GM21528 (cell line): Measurements from ENCODE around the gene CACNA2D4.

ENCODE experiments used
- ATAC-seq: cut with Tn5 transposase; IDR thresholded peaks from one replicate; pipeline ENCODE4 v1.9.1; 2021; ENCODE audit warnings: mild to moderate bottlenecking, moderate library complexity; ENCODE audit not compliant: unreplicated experiment, low FRiP score

CACNA2D4 gene

GRCh38 chr12:1873531-1874510 is 44.6 kb downstream of the CACNA2D4 start:
- no peak for ATAC-seq

GRCh38 chr12:1872448-1872847 is 46.0 kb downstream of the CACNA2D4 start:
- no peak for ATAC-seq

DNA sequence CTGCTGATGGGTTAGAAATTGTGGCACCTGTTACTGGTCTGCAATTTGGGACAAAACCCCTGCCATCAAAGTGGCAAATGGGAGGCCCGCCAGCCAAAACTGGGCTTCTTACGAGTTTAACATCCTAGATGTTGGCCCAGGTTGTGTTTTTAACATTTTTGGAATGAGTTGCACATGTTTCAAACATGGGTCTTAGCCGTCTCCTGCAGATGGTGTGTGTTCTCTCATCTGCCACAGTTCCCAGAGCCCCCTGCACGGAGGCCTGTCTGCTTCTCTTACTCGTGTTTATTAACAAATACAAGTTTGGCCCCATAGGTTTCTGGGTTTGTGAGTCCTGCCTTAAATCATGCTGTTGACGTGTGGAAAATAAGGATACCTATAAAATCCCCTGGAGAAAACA is 46.5 kb downstream of the CACNA2D4 start:
- ATAC-seq, result no peak

GRCh38 chr12:1870998-1871917 is 47.2 kb downstream of the CACNA2D4 start:
- ATAC-seq, result no peak

- no peak for ATAC-seq
These were observed 48.4 kb downstream of the CACNA2D4 start for GRCh38 chr12:1870086-1870485.

- ATAC-seq, result no peak
These were observed 49.3 kb downstream of the CACNA2D4 start for GRCh38 chr12:1869145-1869544.

DNA sequence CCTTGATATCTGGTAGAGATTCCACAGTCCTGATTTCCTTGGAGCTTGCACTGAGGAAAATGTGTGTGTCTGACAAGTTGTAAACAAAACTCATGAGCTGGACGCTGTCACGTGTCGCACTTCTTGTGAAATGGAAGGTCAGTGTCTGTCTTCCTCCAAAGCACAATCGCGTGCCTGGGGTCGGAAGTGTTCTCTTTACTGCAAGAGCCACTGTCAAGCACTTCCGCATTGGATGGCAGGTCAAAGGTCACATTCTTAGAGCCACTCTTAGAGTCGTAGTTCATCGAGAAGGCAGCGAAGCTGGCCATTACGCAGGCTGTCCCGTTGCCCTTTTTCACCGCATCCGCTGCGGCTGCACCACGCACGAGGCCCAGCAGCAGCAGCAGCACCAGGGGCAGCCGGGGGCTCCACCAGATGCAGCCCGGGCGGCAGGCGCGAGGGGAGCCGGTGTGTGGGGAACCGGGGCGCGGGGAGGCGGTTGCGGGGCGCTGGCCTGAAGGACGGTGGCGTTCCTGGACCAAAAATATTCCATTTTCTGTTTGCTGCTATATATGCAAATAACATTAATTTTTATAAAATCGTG is 53.1 kb downstream of the CACNA2D4 start:
- no peak for ATAC-seq

GRCh38 chr12:1864867-1865266 is 53.6 kb downstream of the CACNA2D4 start:
- no peak for ATAC-seq

DNA sequence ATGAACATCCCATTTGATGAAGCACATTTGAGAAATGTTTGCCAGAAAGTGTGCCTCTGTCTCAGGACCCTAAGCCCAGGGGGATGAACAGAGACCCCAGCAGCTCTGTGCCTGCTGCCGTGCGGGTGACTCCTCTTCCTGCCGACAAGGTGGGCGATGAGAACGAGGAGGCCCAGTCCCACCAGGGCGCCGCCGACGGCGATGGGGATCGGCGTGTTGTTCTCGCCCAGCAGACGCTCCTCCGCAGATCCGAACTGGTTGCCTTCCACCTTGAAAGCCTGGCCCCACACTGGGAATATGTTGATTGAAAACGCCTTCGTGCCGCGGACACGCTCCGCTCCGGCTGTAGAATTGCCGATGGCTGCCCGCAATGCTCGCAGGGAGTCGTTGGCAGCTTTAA is 54.0 kb downstream of the CACNA2D4 start:
- no peak for ATAC-seq

- ATAC-seq, result no peak
These were observed 54.6 kb downstream of the CACNA2D4 start for GRCh38 chr12:1863823-1864222.

- ATAC-seq, result no peak
These were observed 55.5 kb downstream of the CACNA2D4 start for GRCh38 chr12:1862973-1863372.

GRCh38 chr12:1859643-1860042 is 58.8 kb downstream of the CACNA2D4 start:
- no peak for ATAC-seq

DNA sequence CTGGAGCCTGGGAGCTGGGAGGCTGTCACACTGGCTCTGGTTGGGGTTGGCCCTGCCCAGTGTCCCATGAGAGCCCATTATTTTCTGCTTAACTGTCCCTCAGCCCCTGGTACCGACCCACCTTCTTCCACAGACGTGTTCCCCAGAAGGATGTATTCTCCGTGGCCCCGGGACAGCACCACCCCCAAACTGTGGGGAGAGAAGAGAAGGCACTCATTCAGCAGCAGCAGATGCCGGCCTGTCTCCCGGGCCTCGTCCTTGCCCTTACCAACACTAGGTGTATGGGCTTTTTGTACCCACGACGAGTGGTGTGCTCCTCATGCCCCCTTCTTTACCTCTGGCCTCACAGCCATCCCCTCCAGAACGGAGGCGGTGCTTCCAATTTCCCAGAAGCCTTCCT is 60.0 kb downstream of the CACNA2D4 start:
- ATAC-seq, result no peak

GRCh38 chr12:1857821-1858220 is 60.6 kb downstream of the CACNA2D4 start:
- ATAC-seq, result no peak

DNA sequence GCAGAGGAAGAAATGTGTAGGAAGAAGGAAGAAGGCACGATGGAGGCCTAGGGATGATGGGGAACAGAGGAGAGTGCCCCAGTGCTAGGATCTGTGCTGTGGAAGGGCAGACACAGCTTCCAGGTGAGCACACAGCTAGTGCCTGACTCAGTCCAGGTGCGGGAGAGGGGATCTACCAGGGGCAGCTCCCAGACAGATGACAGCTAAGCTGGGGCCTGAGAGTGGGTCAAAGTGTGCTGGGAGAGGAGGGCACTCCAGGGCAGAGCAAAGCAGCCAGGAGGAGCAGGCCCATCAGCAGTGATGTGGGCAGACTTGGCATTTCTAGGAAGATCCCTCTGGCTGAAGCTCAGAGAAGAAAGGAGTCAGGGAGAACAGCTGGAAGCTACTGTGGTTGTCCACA is 61.4 kb downstream of the CACNA2D4 start:
- no peak for ATAC-seq

DNA sequence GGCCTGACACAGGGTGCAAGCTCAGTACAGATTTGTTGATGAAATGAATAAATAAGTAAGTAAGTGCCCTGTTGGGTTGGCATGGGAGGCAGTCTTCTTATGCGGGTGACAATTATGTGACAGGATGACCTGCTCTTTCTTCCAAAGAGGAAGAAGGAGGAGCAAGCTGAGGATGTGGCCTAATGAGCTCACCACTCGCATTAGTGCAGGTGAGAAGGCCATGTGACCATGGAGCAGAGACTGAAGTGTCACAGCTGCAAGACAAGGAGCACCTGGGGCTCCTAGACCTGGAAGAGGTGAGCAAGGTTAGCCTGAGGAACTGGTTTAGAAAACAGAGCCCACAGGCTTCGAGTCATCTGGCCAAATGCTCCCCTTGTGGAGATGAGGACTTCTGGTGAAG is 63.2 kb downstream of the CACNA2D4 start:
- no peak for ATAC-seq

DNA sequence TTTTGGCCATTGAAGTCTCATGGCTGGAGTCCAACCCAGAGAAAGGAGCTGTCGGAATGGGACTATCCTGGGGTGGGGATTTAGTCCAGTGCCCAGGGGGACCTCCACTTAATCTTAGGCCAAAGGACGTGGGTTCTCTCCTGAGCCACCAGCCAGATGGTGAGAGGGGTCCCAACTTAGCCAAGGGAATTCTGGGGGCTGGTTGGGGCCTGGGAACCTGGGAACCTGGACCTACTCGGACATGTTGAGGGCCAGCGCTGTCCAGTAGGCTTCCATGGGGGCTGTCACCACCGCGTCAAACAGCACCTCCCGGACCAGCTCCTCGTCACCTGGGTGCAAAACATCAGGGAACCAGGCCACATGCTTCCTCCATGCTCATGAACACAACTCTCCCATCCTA is 64.7 kb downstream of the CACNA2D4 start:
- ATAC-seq, result no peak

- ATAC-seq, result no peak
These were observed 66.4 kb downstream of the CACNA2D4 start for GRCh38 chr12:1852076-1852475.

DNA sequence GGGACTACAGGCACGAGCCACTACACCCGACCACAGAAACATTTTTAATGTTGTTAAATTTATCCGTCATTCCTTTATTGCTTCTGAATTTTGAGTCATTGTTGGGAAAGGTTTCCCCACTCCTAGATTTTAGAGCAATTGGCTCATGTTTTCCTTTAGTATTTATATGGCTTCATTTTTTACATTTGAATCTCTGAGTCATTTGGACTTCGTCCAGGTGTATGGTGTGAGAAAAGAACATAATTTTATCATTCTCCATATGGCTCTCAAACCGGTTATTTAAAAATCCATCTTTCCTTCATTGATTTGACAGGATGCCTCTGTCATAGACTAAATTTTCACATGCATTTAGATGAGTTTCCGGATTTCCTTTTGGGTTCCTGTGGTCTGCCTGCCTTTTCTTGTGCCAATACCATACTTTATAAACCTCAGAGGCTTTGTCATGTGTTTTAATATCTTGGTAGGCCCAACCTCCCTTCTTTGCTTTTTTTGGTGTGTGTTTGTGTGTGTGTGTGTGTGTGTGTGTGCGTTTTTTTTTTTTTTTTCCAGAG is 67.2 kb downstream of the CACNA2D4 start:
- no peak for ATAC-seq

GRCh38 chr12:1848745-1849144 is 69.7 kb downstream of the CACNA2D4 start:
- ATAC-seq, result no peak

GRCh38 chr12:1848146-1848545 is 70.3 kb downstream of the CACNA2D4 start:
- no peak for ATAC-seq
